Astrocyte (in vitro differentiated cells and primary cell): ENCODE measurements around the gene PPP2R2C.

Experiments
- CTCF ChIP-seq: IDR thresholded peaks from 2 replicates; pipeline ENCODE4 v1.5.1; 2011; ENCODE audit warnings: low read depth, mild to moderate bottlenecking, inconsistent platforms, low read length, moderate library complexity; ENCODE audit not compliant: insufficient read depth
- EZH2 ChIP-seq: IDR thresholded peaks from 2 replicates; pipeline ENCODE4 v1.6.1; 2012; ENCODE audit warnings: mild to moderate bottlenecking, low read length, inconsistent platforms; ENCODE audit not compliant: insufficient read depth

- no peak for TF ChIP-seq CTCF
- TF ChIP-seq EZH2, result no peak
Measured at GRCh38 chr4:6364581-6364980, 107.8 kb downstream of the PPP2R2C start.
